K562 (cell line): ENCODE measurements around the gene FAM234B. TPM values are rescaled to one million over a fixed set of nuclear protein-coding genes. Genes with fewer than 3 reads are reported as not detected.

Experiments
- ARID3B ChIP-seq: fragments of 250-450 bp; sonication (Bioruptor Pico); IDR thresholded peaks from 2 replicates; pipeline ENCODE4 v1.4.0; 2020; ENCODE audit warnings: borderline replicate concordance
- BCL6 ChIP-seq: fragments of 250-450 bp; sonication (Bioruptor Pico); IDR thresholded peaks from 2 replicates; pipeline ENCODE4 v1.4.0; 2020
- CBX2 ChIP-seq: fragments of 200-600 bp; sonication (generic); IDR thresholded peaks from one replicate; pipeline ENCODE4 v1.6.1; 2012; ENCODE audit warnings: mild to moderate bottlenecking, low read length, inconsistent platforms; ENCODE audit not compliant: insufficient read depth, poor library complexity, severe bottlenecking
- CEBPG ChIP-seq, 3 experiments: fragments of 200-800 bp in 1 of 3; sonication (Bioruptor generic) in 1 of 3; sonication (generic) in 1 of 3; formaldehyde crosslinking in 1 of 3; IDR thresholded peaks in 2 of 3; conservative IDR thresholded peaks in 1 of 3; 2 replicates each; pipeline versions ENCODE4 v1.6.1 to v1.8.0; 2016 to 2022; ENCODE audit warnings: missing compliant biosample characterization in 2 of 3, missing genetic modification characterization in 2 of 3, mild to moderate bottlenecking in 1 of 3, missing genetic modification reagents in 1 of 3
- DEAF1 ChIP-seq: fragments of 450-650 bp; formaldehyde crosslinking; IDR thresholded peaks from 2 replicates; pipeline ENCODE4 v1.4.0; 2020; ENCODE audit warnings: mild to moderate bottlenecking, moderate library complexity
- E4F1 ChIP-seq: fragments of 250-450 bp; sonication (Bioruptor Pico); IDR thresholded peaks from 2 replicates; pipeline ENCODE4 v1.5.0; 2021; ENCODE audit warnings: mild to moderate bottlenecking, borderline replicate concordance
- ESRRA ChIP-seq: fragments of 450-650 bp; IDR thresholded peaks from 2 replicates; pipeline ENCODE4 v1.6.1; 2014; ENCODE audit warnings: low read depth, mild to moderate bottlenecking, moderate library complexity, borderline replicate concordance
- FOS ChIP-seq: IDR thresholded peaks from 3 replicates; pipeline ENCODE4 v1.6.1; 2011; ENCODE audit not compliant: insufficient read length; ENCODE audit errors: extremely low read depth
- IRF2 ChIP-seq: sonication (generic); formaldehyde crosslinking; IDR thresholded peaks from 2 replicates; pipeline ENCODE4 v1.8.1; 2022; ENCODE audit warnings: mild to moderate bottlenecking, missing genetic modification reagents
- PURB ChIP-seq: sonication (generic); formaldehyde crosslinking; IDR thresholded peaks from 2 replicates; pipeline ENCODE4 v1.9.0; 2021; ENCODE audit warnings: low read depth, mild to moderate bottlenecking, missing genetic modification reagents
- SIN3A ChIP-seq, 2 experiments: fragments of 150-350 bp in 1 of 2; IDR thresholded peaks; 2 replicates each; pipeline ENCODE4 v1.6.1; 2011 to 2016; ENCODE audit warnings: borderline replicate concordance in 2 of 2, low read depth in 2 of 2, low read length in 2 of 2, mild to moderate bottlenecking in 2 of 2, moderate library complexity in 2 of 2; ENCODE audit not compliant: control insufficient read depth in 1 of 2
- SNAPC5 ChIP-seq: fragments of 250-450 bp; sonication (Bioruptor Pico); IDR thresholded peaks from 2 replicates; pipeline ENCODE4 v1.8.0; 2021; ENCODE audit warnings: moderate library complexity, mild to moderate bottlenecking, inconsistent platforms
- SOX6 ChIP-seq: fragments of 450-650 bp; IDR thresholded peaks from 2 replicates; pipeline ENCODE4 v1.6.1; 2014; ENCODE audit warnings: mild to moderate bottlenecking
- ZFPM2 ChIP-seq: fragments of 250-450 bp; sonication (Bioruptor Pico); IDR thresholded peaks from 2 replicates; pipeline ENCODE4 v1.5.1; 2022; ENCODE audit warnings: mild to moderate bottlenecking
- ZNF561 ChIP-seq: fragments of 450-650 bp; formaldehyde crosslinking; conservative IDR thresholded peaks from 2 replicates; pipeline ENCODE4 v1.4.0; 2020; ENCODE audit warnings: mild to moderate bottlenecking, moderate library complexity
- ZNF592 ChIP-seq: fragments of 450-650 bp; IDR thresholded peaks from 2 replicates; pipeline ENCODE4 v1.6.1; 2017; ENCODE audit warnings: antibody characterized with exemption, mild to moderate bottlenecking
- ZNF717 ChIP-seq: fragments of 250-450 bp; sonication (Bioruptor Pico); IDR thresholded peaks from 2 replicates; pipeline ENCODE4 v1.5.0; 2021
- polyA plus RNA-seq, 8 experiments: library from polyadenylated mRNA; depleted of rRNA in 4 of 8; stranded (reverse) in 5 of 8; unstranded in 3 of 8; fragments of >200 nt; fragmentation: Nextera tagmentation in 2 of 8; fragmentation: Illumina TruSeq in 1 of 8; extraction: Ambion mirVana in 2 of 8; extraction: Trizol in 1 of 8; gene quantifications; 2 replicates each; pipeline versions ENCODE4 v1.2.1 to v1.2.3, GENCODE V29; 2011 to 2014; ENCODE audit warnings: inconsistent platforms in 1 of 8, missing spikeins in 1 of 8
- total RNA-seq, 7 experiments: library from RNA; depleted of rRNA in 6 of 7; stranded (reverse); fragments of >200 nt in 6 of 7; fragmentation: Illumina TruSeq in 2 of 7; extraction: Trizol in 2 of 7; gene quantifications; 2 replicates each; pipeline versions ENCODE4 v1.2.1 to v1.2.3, GENCODE V29; 2011 to 2021; ENCODE audit warnings: low replicate concordance in 1 of 7

The FAM234B gene
- total and polyA plus RNA-seq, 9 of the 15 experiments (the other 6 are each of a cell fraction or from before 2014, with no cell fraction given) = 1.00 to 4.3 (median 2.0) TPM

GRCh38 chr12:12999271-12999958 is 44.8 kb upstream of the FAM234B start (continued):
- TF ChIP-seq SIN3A (IDR thresholded peaks at IDR 0.05; ENCODE audit: borderline replicate concordance in 2 of 2, control insufficient read depth in 1 of 2, low read depth in 2 of 2, low read length in 2 of 2) (no peak), FOS (no peak), ZFPM2 (CRISPR knock-in tag) (no peak), IRF2 (no peak), ARID3B (CRISPR knock-in tag) (no peak), CEBPG (CRISPR knock-in tag; IDR thresholded peaks at IDR 0.05) (no peak), CEBPG (tag; conservative IDR thresholded peaks at IDR 0.05 in 1 of 2, IDR thresholded peaks at IDR 0.05 in 1 of 2) (0 out of 4 replicates have a peak, but pooled peaks of 1 of the 2 experiments have one; percentile 14), E4F1 (CRISPR knock-in tag) (no peak), DEAF1 (CRISPR knock-in tag) (no peak), PURB (CRISPR knock-in tag) (no peak), CBX2 (no peak), SOX6 (no peak), ZNF592 (no peak), ZNF561 (CRISPR knock-in tag) (no peak), ZNF717 (CRISPR knock-in tag) (no peak), BCL6 (no peak), ESRRA (peak; percentile 33; the same call in 1 of the 2 replicates), SNAPC5 (no peak)
